Measurements from ENCODE around the gene GNPTAB. TPM values are rescaled to one million over a fixed set of nuclear protein-coding genes. Genes with fewer than 3 reads are reported as not detected.

The GNPTAB gene
- total RNA-seq, 1 experiment from 2014 or later, result 14.8 TPM

- ChIA-PET POLR2A (no interaction called here), CTCF (interaction anchor here (0.6 to 7.0 kb wide), 3 partner anchors 17 to 44 kb away, joined by 3 to 61 read pairs (median 29); partner anchors contain the start of gene GNPTAB)
- Mint-ChIP-seq H3K4me1 (ENCODE audit: insufficient read depth, unreplicated experiment) (no peaks in the 10 kb centered on the region), H3K27ac (ENCODE audit: low read depth, unreplicated experiment) (no peak overlapping the region), H3K36me3 (ENCODE audit: insufficient read depth, unreplicated experiment) (no peaks in the 10 kb centered on the region), H3K27me3 (ENCODE audit: insufficient read depth, unreplicated experiment) (no peaks in the 10 kb centered on the region), H3K9me3 (ENCODE audit: unreplicated experiment) (no peaks in the 10 kb centered on the region), H3K4me3 (ENCODE audit: unreplicated experiment) (no peak overlapping the region)
- BruUV-seq (replicated peaks), result no TSS peak
- intact Hi-C loops (cut with micrococcal nuclease), result no loop called here
- TF ChIP-seq CTCF (IDR thresholded peaks at IDR 0.05; ENCODE audit: unreplicated experiment), result no peak
- DNase-seq (ENCODE audit: unreplicated experiment), result no peak
Observed at GRCh38 chr12:101795786-101796185, 35.0 kb downstream of the GNPTAB start.

GRCh38 chr12:101795013-101795412 is 35.7 kb downstream of the GNPTAB start:
- BruUV-seq (replicated peaks), result no TSS peak
- CTCF ChIA-PET, result interaction anchor here (4.3 to 7.0 kb wide), 3 partner anchors 15 to 45 kb away, joined by 24 to 61 read pairs (median 29); partner anchors contain the start of gene GNPTAB

GRCh38 chr12:101794574-101794973 is 36.2 kb downstream of the GNPTAB start:
- peaks cover 1% of the 10 kb centered on the region for H3K36me3 Mint-ChIP-seq (ENCODE audit: insufficient read depth, unreplicated experiment)
- no peak for DNase-seq (ENCODE audit: unreplicated experiment)
- no peak for TF ChIP-seq CTCF (IDR thresholded peaks at IDR 0.05; ENCODE audit: unreplicated experiment)
- no TSS peak for BruUV-seq (replicated peaks)
- no peak overlapping the region for H3K27ac Mint-ChIP-seq (ENCODE audit: low read depth, unreplicated experiment)
- H3K27me3 Mint-ChIP-seq (ENCODE audit: insufficient read depth, unreplicated experiment), result no peaks in the 10 kb centered on the region
- no peak overlapping the region for H3K4me3 Mint-ChIP-seq (ENCODE audit: unreplicated experiment)
- ChIA-PET POLR2A (interaction anchor here (0.6 kb wide), 1 partner anchor 36 kb away, joined by 4 read pairs; the partner anchor contains the start of gene GNPTAB), CTCF (interaction anchor here (1.3 to 7.0 kb wide), 4 partner anchors 14 to 45 kb away, joined by 3 to 61 read pairs (median 26); partner anchors contain the start of gene GNPTAB)
- H3K4me1 Mint-ChIP-seq (ENCODE audit: insufficient read depth, unreplicated experiment), result no peaks in the 10 kb centered on the region
- intact Hi-C loops (cut with micrococcal nuclease), result no loop called here
- H3K9me3 Mint-ChIP-seq (ENCODE audit: unreplicated experiment), result no peaks in the 10 kb centered on the region

More at GRCh38 chr12:101795013-101795412, 35.7 kb downstream of the GNPTAB start:
- H3K4me3 Mint-ChIP-seq (ENCODE audit: unreplicated experiment), result no peak overlapping the region
- H3K27ac Mint-ChIP-seq (ENCODE audit: low read depth, unreplicated experiment), result no peak overlapping the region
- no peaks in the 10 kb centered on the region for H3K27me3 Mint-ChIP-seq (ENCODE audit: insufficient read depth, unreplicated experiment)
- no peaks in the 10 kb centered on the region for H3K4me1 Mint-ChIP-seq (ENCODE audit: insufficient read depth, unreplicated experiment)
- no peaks in the 10 kb centered on the region for H3K9me3 Mint-ChIP-seq (ENCODE audit: unreplicated experiment)
- H3K36me3 Mint-ChIP-seq (ENCODE audit: insufficient read depth, unreplicated experiment), result no peaks in the 10 kb centered on the region
- intact Hi-C loops (cut with micrococcal nuclease), result no loop called here
- no peak for TF ChIP-seq CTCF (IDR thresholded peaks at IDR 0.05; ENCODE audit: unreplicated experiment)
- POLR2A ChIA-PET, result no interaction called here
- DNase-seq (ENCODE audit: unreplicated experiment), result no peak

- BruUV-seq (replicated peaks), result no TSS peak
- TF ChIP-seq CTCF (IDR thresholded peaks at IDR 0.05; ENCODE audit: unreplicated experiment), result no peak
- ChIA-PET POLR2A (interaction anchor here (1.3 to 1.5 kb wide), 2 partner anchors 15 to 37 kb away, joined by 3 to 6 read pairs; partner anchors contain the start of gene GNPTAB), CTCF (interaction anchor here (0.6 to 7.0 kb wide), 17 partner anchors 13 to 888 kb away, joined by 3 to 61 read pairs (median 4); partner anchors contain the start of gene GNPTAB)
- no peaks in the 10 kb centered on the region for H3K27me3 Mint-ChIP-seq (ENCODE audit: insufficient read depth, unreplicated experiment)
- intact Hi-C loops (cut with micrococcal nuclease), result loop anchor here (2.0 kb wide), 2 partner anchors 37 to 45 kb away; partner anchors contain the start of gene GNPTAB
- DNase-seq (ENCODE audit: unreplicated experiment), result no peak
- H3K4me1 Mint-ChIP-seq (ENCODE audit: insufficient read depth, unreplicated experiment), result no peaks in the 10 kb centered on the region
- H3K36me3 Mint-ChIP-seq (ENCODE audit: insufficient read depth, unreplicated experiment), result peaks cover 11% of the 10 kb centered on the region
- no peak overlapping the region for H3K27ac Mint-ChIP-seq (ENCODE audit: low read depth, unreplicated experiment)
- no peaks in the 10 kb centered on the region for H3K9me3 Mint-ChIP-seq (ENCODE audit: unreplicated experiment)
- no peak overlapping the region for H3K4me3 Mint-ChIP-seq (ENCODE audit: unreplicated experiment)
Observed at GRCh38 chr12:101793401-101793800, 37.4 kb downstream of the GNPTAB start.
